ENCODE measurements around the gene EPB41. TPM values are rescaled to one million over a fixed set of nuclear protein-coding genes. Genes with fewer than 3 reads are reported as not detected.
"Not testable (repeated sequence)": the region's sequence is repeated elsewhere in the genome, so short reads cannot be mapped to it uniquely, and the experiment has no call there.

The EPB41 gene
- total RNA-seq, 2 donors from 2014 or later, result 193 to 221 TPM

GRCh38 chr1:29064064-29064463 lies 149.7 kb downstream of the EPB41 start:
- H3K27ac Mint-ChIP-seq, result no peak overlapping the region
- H3K4me3 Mint-ChIP-seq, result no peak overlapping the region
- DNase-seq, result no peak
- no peaks in the 10 kb centered on the region for H3K9me3 ChIP-seq (ENCODE audit: control insufficient read depth, low read length, poor library complexity, severe bottlenecking)
- no peaks in the 10 kb centered on the region for H3K27me3 Mint-ChIP-seq
- H3K36me3 Mint-ChIP-seq (ENCODE audit: low read depth), result peaks cover 5% of the 10 kb centered on the region
- peaks cover 11% of the 10 kb centered on the region for H3K4me1 Mint-ChIP-seq
- ATAC-seq, result no peak

DNA sequence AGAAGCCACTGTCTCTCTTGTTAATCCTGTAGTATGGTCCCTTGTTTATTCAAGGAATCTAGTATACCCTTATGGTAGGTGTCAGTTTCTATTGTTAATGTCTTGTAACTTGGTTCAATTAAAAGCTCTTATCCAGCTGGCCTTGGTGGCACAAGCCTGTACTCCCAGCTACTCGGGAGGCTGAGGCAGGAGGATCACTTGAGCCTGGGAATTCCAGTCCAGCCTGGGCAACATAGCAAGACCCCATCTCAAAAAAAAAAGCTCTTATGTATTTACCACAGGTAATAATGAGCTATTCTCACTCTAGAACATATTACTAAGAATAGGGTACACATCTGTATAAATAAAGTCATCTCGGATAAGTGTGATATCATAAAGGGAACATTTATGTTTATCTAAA lies 162.8 kb downstream of the EPB41 start:
- no peaks in the 10 kb centered on the region for H3K9me3 ChIP-seq (ENCODE audit: control insufficient read depth, low read length, poor library complexity, severe bottlenecking)
- Mint-ChIP-seq H3K27me3 (no peaks in the 10 kb centered on the region), H3K36me3 (ENCODE audit: low read depth) (peaks cover 5% of the 10 kb centered on the region), H3K4me1 (peaks cover 2% of the 10 kb centered on the region), H3K27ac (no peak overlapping the region), H3K4me3 (no peak overlapping the region)
- DNase-seq, result no peak
- no peak for ATAC-seq

- H3K4me1 Mint-ChIP-seq; H3K4me3 Mint-ChIP-seq; H3K9me3 ChIP-seq (ENCODE audit: control insufficient read depth, low read length, poor library complexity, severe bottlenecking); ATAC-seq; H3K36me3 Mint-ChIP-seq (ENCODE audit: low read depth); H3K27ac Mint-ChIP-seq; DNase-seq; H3K27me3 Mint-ChIP-seq: not testable (repeated sequence)
These were observed 165.7 kb downstream of the EPB41 start for GRCh38 chr1:29079916-29080629.

DNA sequence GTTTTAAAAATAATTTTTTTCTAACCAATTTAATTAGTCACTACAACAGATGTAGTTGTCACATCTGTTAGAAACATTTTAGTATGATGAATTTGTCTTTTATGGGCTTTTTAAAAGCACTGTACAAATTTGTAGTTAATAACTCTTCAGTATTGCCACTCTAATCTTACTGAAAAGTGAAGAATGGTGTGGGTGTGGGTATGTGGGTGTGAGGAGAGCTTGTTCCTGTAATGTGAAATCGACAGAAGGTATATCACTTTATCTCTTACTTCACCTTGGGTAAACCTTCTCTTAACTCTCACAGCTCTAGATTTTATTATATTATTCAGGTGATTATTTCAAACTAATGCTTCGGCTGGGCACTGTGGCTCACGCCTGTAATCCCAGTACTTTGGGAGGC lies 166.8 kb downstream of the EPB41 start:
- no peak for ATAC-seq
- no peaks in the 10 kb centered on the region for H3K36me3 Mint-ChIP-seq (ENCODE audit: low read depth)
- no peak for DNase-seq
- no peak overlapping the region for H3K4me3 Mint-ChIP-seq
- no peaks in the 10 kb centered on the region for H3K27me3 Mint-ChIP-seq
- H3K4me1 Mint-ChIP-seq, result no peaks in the 10 kb centered on the region
- H3K9me3 ChIP-seq (ENCODE audit: control insufficient read depth, low read length, poor library complexity, severe bottlenecking), result no peaks in the 10 kb centered on the region
- peak overlapping the region; percentile 54 for H3K27ac Mint-ChIP-seq

GRCh38 chr1:29082519-29082918 lies 168.2 kb downstream of the EPB41 start:
- Mint-ChIP-seq H3K27me3 (no peaks in the 10 kb centered on the region), H3K36me3 (ENCODE audit: low read depth) (no peaks in the 10 kb centered on the region), H3K4me3 (no peak overlapping the region), H3K27ac (no peak overlapping the region), H3K4me1 (no peaks in the 10 kb centered on the region)
- DNase-seq (no peak), ATAC-seq (no peak)
- no peaks in the 10 kb centered on the region for H3K9me3 ChIP-seq (ENCODE audit: control insufficient read depth, low read length, poor library complexity, severe bottlenecking)

DNA sequence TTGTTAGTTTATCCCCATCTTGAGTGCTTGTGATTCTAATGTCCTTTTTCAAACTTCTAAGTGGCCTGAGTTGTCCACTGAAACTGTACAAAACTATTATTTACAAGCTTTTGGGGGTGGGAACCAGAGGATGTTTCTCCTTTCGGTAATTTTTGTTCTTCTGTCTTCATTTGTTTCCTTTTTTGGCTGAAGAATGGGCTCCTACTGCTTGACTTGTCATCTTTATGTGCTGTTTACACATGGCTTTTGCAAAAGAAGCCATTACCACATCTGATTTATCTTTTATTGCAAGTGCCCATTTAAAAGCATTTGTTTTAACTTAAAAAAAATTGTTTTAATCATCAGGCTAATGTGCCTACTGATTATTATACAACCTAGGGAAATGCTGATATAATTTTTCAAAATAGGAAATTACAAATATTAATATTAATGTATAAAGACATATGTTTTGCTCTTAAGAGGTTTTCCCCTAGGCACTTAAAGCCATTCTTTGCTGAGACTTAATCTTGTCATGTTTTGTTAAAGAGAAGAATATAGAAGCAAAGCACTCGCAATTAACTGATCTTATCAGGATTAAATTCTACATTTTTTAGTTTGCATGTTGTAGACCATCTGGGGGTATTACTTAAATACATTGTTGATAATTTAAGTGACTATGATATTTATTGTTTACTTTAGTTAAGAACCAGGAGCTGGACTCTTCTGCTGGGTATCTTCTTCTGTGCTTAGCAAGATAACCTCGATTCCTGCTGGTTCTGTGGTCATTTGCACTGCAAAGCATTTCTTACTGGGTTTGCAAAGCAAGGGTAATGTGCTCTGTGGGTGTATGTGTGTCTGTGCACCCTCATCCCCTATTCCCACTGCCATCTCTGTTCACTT lies 169.2 kb downstream of the EPB41 start:
- Mint-ChIP-seq H3K36me3 (ENCODE audit: low read depth) (no peaks in the 10 kb centered on the region), H3K4me1 (no peaks in the 10 kb centered on the region), H3K27ac (no peak overlapping the region), H3K27me3 (no peaks in the 10 kb centered on the region), H3K4me3 (no peak overlapping the region)
- no peak for ATAC-seq
- H3K9me3 ChIP-seq (ENCODE audit: control insufficient read depth, low read length, poor library complexity, severe bottlenecking), result no peaks in the 10 kb centered on the region
- no peak for DNase-seq

- H3K4me1 Mint-ChIP-seq, result no peaks in the 10 kb centered on the region
- peaks cover under 1% of the 10 kb centered on the region for H3K36me3 Mint-ChIP-seq (ENCODE audit: low read depth)
- no peaks in the 10 kb centered on the region for H3K9me3 ChIP-seq (ENCODE audit: control insufficient read depth, low read length, poor library complexity, severe bottlenecking)
- no peaks in the 10 kb centered on the region for H3K27me3 Mint-ChIP-seq
- DNase-seq, result no peak
- ATAC-seq, result no peak
- H3K4me3 Mint-ChIP-seq, result no peak overlapping the region
- no peak overlapping the region for H3K27ac Mint-ChIP-seq
These were observed 169.8 kb downstream of the EPB41 start for GRCh38 chr1:29084196-29084521.

GRCh38 chr1:29090937-29091618 lies 176.7 kb downstream of the EPB41 start:
- peaks cover 15% of the 10 kb centered on the region for H3K36me3 Mint-ChIP-seq (ENCODE audit: low read depth)
- no peaks in the 10 kb centered on the region for H3K9me3 ChIP-seq (ENCODE audit: control insufficient read depth, low read length, poor library complexity, severe bottlenecking)
- peaks cover 3% of the 10 kb centered on the region for H3K4me1 Mint-ChIP-seq
- no peak for DNase-seq
- no peak for ATAC-seq
- H3K27me3 Mint-ChIP-seq, result no peaks in the 10 kb centered on the region
- no peak overlapping the region for H3K4me3 Mint-ChIP-seq
- H3K27ac Mint-ChIP-seq, result no peak overlapping the region

- not testable (repeated sequence) for H3K4me1 Mint-ChIP-seq; H3K27ac Mint-ChIP-seq; H3K9me3 ChIP-seq (ENCODE audit: control insufficient read depth, low read length, poor library complexity, severe bottlenecking); H3K27me3 Mint-ChIP-seq; H3K4me3 Mint-ChIP-seq; ATAC-seq; DNase-seq
- H3K36me3 Mint-ChIP-seq (ENCODE audit: low read depth), result peaks cover 17% of the 10 kb centered on the region
These were observed 178.3 kb downstream of the EPB41 start for GRCh38 chr1:29092704-29093103.

DNA sequence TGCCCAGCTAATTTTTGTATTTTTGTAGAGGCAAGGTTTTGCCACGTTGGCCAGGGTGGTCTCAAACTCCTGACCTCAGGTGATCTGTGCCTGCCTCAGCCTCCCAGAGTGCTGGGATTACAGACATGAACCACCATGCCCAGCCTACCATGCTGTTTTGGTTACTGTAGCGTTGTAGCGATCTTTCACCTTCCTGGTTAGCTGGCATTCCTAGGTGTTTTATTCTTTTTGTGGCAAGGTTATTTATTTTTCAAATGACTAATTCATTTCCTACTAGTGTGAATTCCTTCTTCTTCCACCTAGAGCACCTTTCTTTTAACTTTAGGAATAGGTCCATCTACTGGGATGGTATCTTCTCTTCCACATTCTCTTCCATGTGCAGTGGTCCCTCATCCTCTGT lies 180.1 kb downstream of the EPB41 start:
- H3K4me1 Mint-ChIP-seq, result peaks cover 4% of the 10 kb centered on the region
- ATAC-seq, result no peak
- H3K27me3 Mint-ChIP-seq, result no peaks in the 10 kb centered on the region
- no peaks in the 10 kb centered on the region for H3K9me3 ChIP-seq (ENCODE audit: control insufficient read depth, low read length, poor library complexity, severe bottlenecking)
- H3K4me3 Mint-ChIP-seq, result no peak overlapping the region
- no peak for DNase-seq
- H3K27ac Mint-ChIP-seq, result no peak overlapping the region
- peaks cover 15% of the 10 kb centered on the region for H3K36me3 Mint-ChIP-seq (ENCODE audit: low read depth)

DNA sequence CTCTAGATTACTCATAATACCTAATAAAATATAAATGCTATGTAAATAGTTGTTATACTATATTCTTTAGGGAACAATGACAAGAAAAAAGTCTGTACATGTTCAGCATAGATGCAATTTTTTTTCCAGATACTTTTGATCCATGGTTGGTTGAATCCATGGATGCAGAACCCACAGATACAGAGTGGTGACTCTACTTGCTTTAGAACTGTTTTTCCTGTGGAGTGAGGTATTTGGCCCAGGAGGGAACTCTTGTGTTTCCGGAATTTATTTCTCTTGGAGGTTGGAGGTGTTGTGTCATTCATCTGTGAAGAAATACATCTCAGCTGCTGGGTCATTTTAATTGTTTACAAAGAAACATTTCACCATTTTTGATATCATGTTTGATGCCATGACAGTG lies 180.6 kb downstream of the EPB41 start:
- H3K36me3 Mint-ChIP-seq (ENCODE audit: low read depth), result peaks cover 14% of the 10 kb centered on the region
- no peak for DNase-seq
- no peaks in the 10 kb centered on the region for H3K9me3 ChIP-seq (ENCODE audit: control insufficient read depth, low read length, poor library complexity, severe bottlenecking)
- no peak overlapping the region for H3K4me3 Mint-ChIP-seq
- no peak overlapping the region for H3K27ac Mint-ChIP-seq
- peaks cover 4% of the 10 kb centered on the region for H3K4me1 Mint-ChIP-seq
- H3K27me3 Mint-ChIP-seq, result no peaks in the 10 kb centered on the region
- ATAC-seq, result no peak

DNA sequence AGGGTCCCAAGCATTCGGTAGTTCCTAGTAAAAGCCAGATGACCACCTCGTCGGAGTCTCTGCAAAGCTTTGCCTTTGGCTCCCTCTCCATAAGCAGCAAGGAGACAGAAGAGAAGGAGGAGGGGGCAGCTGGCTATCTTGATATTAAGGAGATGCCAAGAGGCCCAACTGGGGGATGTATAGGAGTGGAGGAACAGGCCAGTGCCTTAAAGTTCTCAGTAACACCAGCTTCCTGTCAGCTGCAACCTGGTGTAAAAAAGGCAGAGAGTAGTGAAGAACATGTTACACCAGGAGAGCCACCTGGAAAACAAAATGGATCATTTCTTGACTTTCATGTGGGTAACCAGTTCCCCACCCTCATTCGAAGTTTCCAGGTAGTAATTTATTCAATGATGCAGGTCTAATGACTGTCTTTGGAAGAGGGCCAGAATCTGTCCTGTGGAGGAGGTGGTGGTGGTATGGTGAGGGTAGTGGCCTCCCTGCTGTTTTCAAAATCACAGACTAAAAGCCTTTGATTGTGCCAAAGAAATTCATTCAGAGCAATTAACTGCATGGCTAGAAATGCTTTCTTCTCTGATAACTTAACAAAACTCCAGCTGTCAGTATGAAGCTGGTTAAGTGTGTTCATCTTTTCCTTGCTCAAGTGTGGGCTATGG lies 182.0 kb downstream of the EPB41 start:
- H3K27ac Mint-ChIP-seq, result peak overlapping the region; percentile 51

DNA sequence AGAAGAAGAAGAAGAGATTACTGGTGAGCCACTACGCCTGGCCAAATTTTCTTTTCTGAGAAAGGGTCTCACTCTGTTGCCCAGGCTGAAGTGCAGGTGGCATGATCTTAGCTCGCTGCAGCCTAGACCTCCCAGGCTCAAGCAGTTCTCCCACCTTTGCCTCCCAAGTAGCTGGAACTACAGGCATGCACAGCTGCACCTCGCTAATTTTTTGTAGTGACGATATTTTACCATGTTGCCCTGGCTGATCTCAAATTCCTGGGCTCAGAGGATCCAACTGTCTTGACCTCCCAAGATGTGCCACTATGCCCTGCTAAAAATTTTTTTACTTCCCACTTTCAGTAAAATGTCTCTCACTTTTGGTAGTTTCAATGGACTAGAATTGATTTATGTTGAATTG lies 184.9 kb downstream of the EPB41 start:
- H3K27me3 Mint-ChIP-seq, result no peaks in the 10 kb centered on the region
- H3K36me3 Mint-ChIP-seq (ENCODE audit: low read depth), result peaks cover 11% of the 10 kb centered on the region
- H3K4me3 Mint-ChIP-seq, result no peak overlapping the region
- no peaks in the 10 kb centered on the region for H3K9me3 ChIP-seq (ENCODE audit: control insufficient read depth, low read length, poor library complexity, severe bottlenecking)
- H3K27ac Mint-ChIP-seq, result no peak overlapping the region
- DNase-seq (no peak), ATAC-seq (no peak)
- H3K4me1 Mint-ChIP-seq, result peaks cover 6% of the 10 kb centered on the region

More for the DNA sequence above, 182.0 kb downstream of the EPB41 start:
- no peaks in the 10 kb centered on the region for H3K9me3 ChIP-seq (ENCODE audit: control insufficient read depth, low read length, poor library complexity, severe bottlenecking)
- Mint-ChIP-seq H3K27me3 (no peaks in the 10 kb centered on the region), H3K36me3 (ENCODE audit: low read depth) (peaks cover 10% of the 10 kb centered on the region), H3K4me3 (no peak overlapping the region), H3K4me1 (peaks cover 4% of the 10 kb centered on the region)
- ATAC-seq (no peak), DNase-seq (no peak)

All from T-helper 17 cell (primary cell).